CD4-positive, CD25-positive, alpha-beta regulatory T cell (primary cell): ENCODE data around the gene UBE2E2. TPM values are rescaled to one million over a fixed set of nuclear protein-coding genes. Genes with fewer than 3 reads are reported as not detected.

ENCODE experiments used
- ATAC-seq, 2 donors: fragments of 150-1000 bp; cut with Tn5 transposase; one replicate each; pipeline ENCODE4 v1.10.0; 2021; ENCODE audit warnings: low read depth in 2 of 2, moderate number of reproducible peaks in 2 of 2, moderate library complexity in 1 of 2
- DNase-seq, 3 donors: peaks; one replicate each; pipeline versions ENCODE4 v3.0.0 to v3.0.0-alpha.2; 2012 to 2022; ENCODE audit warnings: mixed read lengths in 1 of 3
- H3K27ac ChIP-seq: one replicate; pipeline ENCODE4 v1.7.0; 2013; ENCODE audit warnings: mild to moderate bottlenecking, low read length; ENCODE audit not compliant: insufficient read depth, poor library complexity, severe bottlenecking
- H3K27me3 ChIP-seq: one replicate; pipeline ENCODE4 v1.7.0; 2013; ENCODE audit warnings: low read length; ENCODE audit not compliant: control insufficient read depth, insufficient read depth
- H3K36me3 ChIP-seq: one replicate; pipeline ENCODE4 v1.7.0; 2013; ENCODE audit warnings: mild to moderate bottlenecking, low read length, moderate library complexity; ENCODE audit not compliant: control insufficient read depth, insufficient read depth
- H3K4me1 ChIP-seq: 2 replicates; pipeline ENCODE4 v1.7.0; 2013; ENCODE audit warnings: mild to moderate bottlenecking, low read length; ENCODE audit not compliant: insufficient read depth, control insufficient read depth, poor library complexity, severe bottlenecking
- H3K4me3 ChIP-seq: one replicate; pipeline ENCODE4 v1.7.0; 2013; ENCODE audit warnings: low read depth, mild to moderate bottlenecking, low read length, moderate library complexity
- H3K9me3 ChIP-seq, 2 experiments: 1 replicate in 1 of 2; 2 replicates in 1 of 2; pipeline ENCODE4 v1.7.0; 2013; ENCODE audit warnings: low read length in 2 of 2, mild to moderate bottlenecking in 1 of 2, moderate library complexity in 1 of 2; ENCODE audit not compliant: control insufficient read depth in 2 of 2
- H3K27ac Mint-ChIP-seq, 3 donors: one replicate each; pipeline ENCODE4 v1.8.0; 2020 to 2022; ENCODE audit warnings: mild to moderate bottlenecking in 3 of 3, mixed read lengths in 3 of 3, moderate library complexity in 2 of 3
- H3K27me3 Mint-ChIP-seq: one replicate; pipeline ENCODE4 v1.8.0; 2022; ENCODE audit warnings: mild to moderate bottlenecking, mixed read lengths
- H3K36me3 Mint-ChIP-seq: one replicate; pipeline ENCODE4 v1.8.0; 2020; ENCODE audit warnings: mixed read lengths
- H3K4me1 Mint-ChIP-seq, 4 donors: one replicate each; pipeline ENCODE4 v1.8.0; 2020 to 2022; ENCODE audit warnings: mixed read lengths in 4 of 4, mild to moderate bottlenecking in 1 of 4
- H3K4me3 Mint-ChIP-seq, 4 donors: one replicate each; pipeline ENCODE4 v1.8.0; 2020 to 2022; ENCODE audit warnings: mild to moderate bottlenecking in 4 of 4, mixed read lengths in 4 of 4, moderate library complexity in 3 of 4
- H3K9me3 Mint-ChIP-seq, 7 donors: one replicate each; pipeline ENCODE4 v1.8.0; 2020 to 2022; ENCODE audit warnings: mixed read lengths in 7 of 7, mild to moderate bottlenecking in 3 of 7, moderate library complexity in 2 of 7
- polyA plus RNA-seq, 4 donors: library from polyadenylated mRNA; unstranded; fragments of 300-500 nt; fragmentation: Illumina TruSeq; gene quantifications; one replicate each; pipeline ENCODE4 v1.2.3, GENCODE V29; 2021
- total RNA-seq: library from RNA; stranded (reverse); gene quantifications from one replicate; pipeline ENCODE4 v1.2.3, GENCODE V29; 2022

The UBE2E2 gene
- total and polyA plus RNA-seq, 5 donors from 2014 or later, result 0.81 to 9.6 (median 1.8) TPM

- no peak overlapping the region for H3K4me3 ChIP-seq
- Mint-ChIP-seq H3K27me3 (no peaks in the 10 kb centered on the region), H3K4me1 (no peaks in the 10 kb centered on the region), H3K27ac (no peak overlapping the region), H3K4me3 (peak overlapping the region in 1 of 4 donors; percentile 10), H3K36me3 (no peaks in the 10 kb centered on the region), H3K9me3 (no peaks in the 10 kb centered on the region)
- H3K9me3 ChIP-seq, result no peaks in the 10 kb centered on the region
- DNase-seq, result no peak
- H3K36me3 ChIP-seq, result no peaks in the 10 kb centered on the region
- no peak overlapping the region for H3K27ac ChIP-seq
- no peaks in the 10 kb centered on the region for H3K27me3 ChIP-seq
- H3K4me1 ChIP-seq, result no peaks in the 10 kb centered on the region
- no peak for ATAC-seq
Observed at GRCh38 chr3:23588547-23588946, 385.4 kb downstream of the UBE2E2 start.

GRCh38 chr3:23589602-23590001, 386.5 kb downstream of the UBE2E2 start:
- Mint-ChIP-seq H3K4me3 (no peak overlapping the region), H3K9me3 (no peaks in the 10 kb centered on the region), H3K27me3 (no peaks in the 10 kb centered on the region), H3K4me1 (no peaks in the 10 kb centered on the region), H3K36me3 (no peaks in the 10 kb centered on the region), H3K27ac (no peak overlapping the region)
- no peaks in the 10 kb centered on the region for H3K4me1 ChIP-seq
- H3K27me3 ChIP-seq, result no peaks in the 10 kb centered on the region
- H3K36me3 ChIP-seq, result no peaks in the 10 kb centered on the region
- no peaks in the 10 kb centered on the region for H3K9me3 ChIP-seq
- H3K27ac ChIP-seq, result no peak overlapping the region
- ATAC-seq, result no peak
- no peak overlapping the region for H3K4me3 ChIP-seq
- DNase-seq, result no peak

- H3K4me3 Mint-ChIP-seq, result no peak overlapping the region
Observed at GRCh38 chr3:23590424-23591273, 387.5 kb downstream of the UBE2E2 start.

GRCh38 chr3:23591374-23591773, 388.2 kb downstream of the UBE2E2 start:
- Histone ChIP-seq H3K4me1 (no peaks in the 10 kb centered on the region), H3K27ac (no peak overlapping the region), H3K4me3 (no peak overlapping the region), H3K27me3 (no peaks in the 10 kb centered on the region), H3K9me3 (no peaks in the 10 kb centered on the region), H3K36me3 (no peaks in the 10 kb centered on the region)
- ATAC-seq (no peak), DNase-seq (no peak)
- Mint-ChIP-seq H3K36me3 (no peaks in the 10 kb centered on the region), H3K27me3 (no peaks in the 10 kb centered on the region), H3K4me1 (no peaks in the 10 kb centered on the region), H3K9me3 (no peaks in the 10 kb centered on the region), H3K27ac (no peak overlapping the region), H3K4me3 (no peak overlapping the region)

More at GRCh38 chr3:23590424-23591273, 387.5 kb downstream of the UBE2E2 start:
- H3K27me3 Mint-ChIP-seq, result no peaks in the 10 kb centered on the region
- H3K4me1 ChIP-seq, result no peaks in the 10 kb centered on the region
- no peak overlapping the region for H3K4me3 ChIP-seq
- no peaks in the 10 kb centered on the region for H3K9me3 ChIP-seq
- no peaks in the 10 kb centered on the region for H3K4me1 Mint-ChIP-seq
- ATAC-seq (no peak), DNase-seq (no peak)
- no peaks in the 10 kb centered on the region for H3K36me3 ChIP-seq
- H3K9me3 Mint-ChIP-seq, result no peaks in the 10 kb centered on the region
- no peaks in the 10 kb centered on the region for H3K27me3 ChIP-seq
- H3K36me3 Mint-ChIP-seq, result no peaks in the 10 kb centered on the region
- no peak overlapping the region for H3K27ac Mint-ChIP-seq
- H3K27ac ChIP-seq, result no peak overlapping the region

GRCh38 chr3:23592961-23593931, 390.1 kb downstream of the UBE2E2 start:
- Mint-ChIP-seq H3K4me3 (no peak overlapping the region), H3K4me1 (no peaks in the 10 kb centered on the region)

GRCh38 chr3:23594066-23594465, 390.9 kb downstream of the UBE2E2 start:
- H3K27ac Mint-ChIP-seq, result no peak overlapping the region
- no peak overlapping the region for H3K27ac ChIP-seq
- H3K4me1 Mint-ChIP-seq, result no peaks in the 10 kb centered on the region
- no peaks in the 10 kb centered on the region for H3K27me3 Mint-ChIP-seq
- no peaks in the 10 kb centered on the region for H3K27me3 ChIP-seq
- DNase-seq (no peak), ATAC-seq (no peak)
- peaks cover 0 to 3% (median 0%) of the 10 kb centered on the region in 7 donors for H3K9me3 Mint-ChIP-seq
- no peaks in the 10 kb centered on the region for H3K9me3 ChIP-seq
- no peak overlapping the region for H3K4me3 ChIP-seq
- no peaks in the 10 kb centered on the region for H3K4me1 ChIP-seq
- no peaks in the 10 kb centered on the region for H3K36me3 ChIP-seq
- H3K36me3 Mint-ChIP-seq, result no peaks in the 10 kb centered on the region
- no peak overlapping the region for H3K4me3 Mint-ChIP-seq

More at GRCh38 chr3:23592961-23593931, 390.1 kb downstream of the UBE2E2 start:
- DNase-seq (no peak), ATAC-seq (no peak)
- no peaks in the 10 kb centered on the region for H3K4me1 ChIP-seq
- no peaks in the 10 kb centered on the region for H3K9me3 ChIP-seq
- peaks cover 0 to 3% (median 0%) of the 10 kb centered on the region in 7 donors for H3K9me3 Mint-ChIP-seq
- H3K27me3 ChIP-seq, result no peaks in the 10 kb centered on the region
- H3K27ac ChIP-seq, result no peak overlapping the region
- H3K36me3 ChIP-seq, result no peaks in the 10 kb centered on the region
- no peaks in the 10 kb centered on the region for H3K36me3 Mint-ChIP-seq
- H3K4me3 ChIP-seq, result no peak overlapping the region
- H3K27me3 Mint-ChIP-seq, result no peaks in the 10 kb centered on the region
- H3K27ac Mint-ChIP-seq, result no peak overlapping the region

GRCh38 chr3:23594894-23595670, 392.0 kb downstream of the UBE2E2 start:
- Histone ChIP-seq H3K4me3 (no peak overlapping the region), H3K9me3 (no peaks in the 10 kb centered on the region), H3K27ac (no peak overlapping the region), H3K27me3 (no peaks in the 10 kb centered on the region), H3K4me1 (no peaks in the 10 kb centered on the region), H3K36me3 (no peaks in the 10 kb centered on the region)
- H3K27me3 Mint-ChIP-seq, result no peaks in the 10 kb centered on the region
- ATAC-seq (no peak), DNase-seq (no peak)
- H3K9me3 Mint-ChIP-seq, result peaks cover 0 to 3% (median 0%) of the 10 kb centered on the region in 7 donors
- no peak overlapping the region for H3K27ac Mint-ChIP-seq
- no peaks in the 10 kb centered on the region for H3K4me1 Mint-ChIP-seq
- H3K4me3 Mint-ChIP-seq, result no peak overlapping the region
- H3K36me3 Mint-ChIP-seq, result no peaks in the 10 kb centered on the region
